ENCODE data around the gene MECR.
A peak's percentile ranks its signal among the peaks of the same experiment; 100 is the strongest.

Gene MECR, protein sequence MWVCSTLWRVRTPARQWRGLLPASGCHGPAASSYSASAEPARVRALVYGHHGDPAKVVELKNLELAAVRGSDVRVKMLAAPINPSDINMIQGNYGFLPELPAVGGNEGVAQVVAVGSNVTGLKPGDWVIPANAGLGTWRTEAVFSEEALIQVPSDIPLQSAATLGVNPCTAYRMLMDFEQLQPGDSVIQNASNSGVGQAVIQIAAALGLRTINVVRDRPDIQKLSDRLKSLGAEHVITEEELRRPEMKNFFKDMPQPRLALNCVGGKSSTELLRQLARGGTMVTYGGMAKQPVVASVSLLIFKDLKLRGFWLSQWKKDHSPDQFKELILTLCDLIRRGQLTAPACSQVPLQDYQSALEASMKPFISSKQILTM

DNA sequence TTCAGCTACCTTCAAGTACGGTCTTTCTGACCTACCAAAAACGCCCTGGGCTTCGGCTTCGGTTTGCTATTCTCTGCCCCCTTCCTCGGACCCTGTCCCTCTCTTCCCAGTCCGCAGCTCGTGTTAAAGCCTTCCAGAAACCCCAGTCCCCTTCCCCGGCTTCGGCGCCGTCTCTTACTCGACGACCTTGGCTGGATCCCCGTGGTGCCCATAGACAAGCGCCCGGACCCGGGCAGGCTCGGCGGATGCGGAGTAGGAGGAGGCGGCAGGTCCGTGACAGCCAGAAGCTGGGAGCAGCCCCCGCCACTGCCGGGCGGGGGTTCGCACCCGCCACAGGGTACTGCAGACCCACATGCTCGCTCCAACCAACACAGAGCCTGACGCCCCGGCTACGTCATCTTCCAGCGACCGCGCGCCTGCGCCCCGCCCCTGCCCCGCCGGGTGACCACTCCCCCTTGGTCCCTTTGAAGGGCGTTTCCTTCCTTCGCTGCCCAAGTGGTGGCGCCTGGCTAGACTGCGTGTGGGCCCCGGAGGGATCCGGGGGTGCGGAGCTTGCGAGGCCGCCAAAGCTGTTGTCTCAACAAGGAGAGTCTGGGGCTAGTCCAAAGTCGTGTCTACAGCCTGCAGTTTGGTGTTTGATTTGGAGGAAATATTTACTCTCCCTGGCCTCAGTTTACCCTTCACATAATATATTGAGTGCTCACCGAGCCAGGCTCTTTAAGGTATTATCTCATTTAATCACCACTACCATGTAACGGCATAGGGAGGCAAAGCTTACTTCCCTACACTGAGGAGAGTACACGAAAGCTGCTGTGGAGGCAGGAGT, at the start of gene MECR:
TSS of gene MECR (minus strand) at position 382 of the 826 bp plus-strand sequence. CDS start at position 354, 28 bp downstream.
- peak; percentile 64 to 97 (median 90) for DNase-seq

DNA sequence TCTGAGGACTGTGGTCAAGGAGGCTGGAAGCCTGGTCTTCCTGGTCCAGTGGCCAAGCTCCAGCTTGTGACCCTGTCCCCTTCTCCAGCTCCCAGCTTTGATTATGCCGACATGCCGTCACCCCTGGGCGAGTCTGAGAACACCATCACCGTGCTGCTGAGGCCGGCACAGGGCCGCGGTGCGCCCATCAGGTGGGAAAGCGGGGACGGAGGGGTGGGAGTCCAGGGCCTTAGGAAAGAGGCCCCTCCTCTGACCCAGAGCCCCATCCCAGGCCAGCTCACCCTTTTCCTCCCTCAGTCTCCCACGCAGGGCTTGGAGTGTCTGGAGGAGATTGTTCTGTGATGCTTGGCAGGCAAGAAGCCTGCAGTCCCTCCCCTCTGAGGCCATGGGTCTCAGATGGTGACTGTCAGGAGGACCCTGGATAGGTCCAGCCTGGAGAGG, 49.2 kb upstream of the MECR start:
- DNase-seq, result no peak

DNA sequence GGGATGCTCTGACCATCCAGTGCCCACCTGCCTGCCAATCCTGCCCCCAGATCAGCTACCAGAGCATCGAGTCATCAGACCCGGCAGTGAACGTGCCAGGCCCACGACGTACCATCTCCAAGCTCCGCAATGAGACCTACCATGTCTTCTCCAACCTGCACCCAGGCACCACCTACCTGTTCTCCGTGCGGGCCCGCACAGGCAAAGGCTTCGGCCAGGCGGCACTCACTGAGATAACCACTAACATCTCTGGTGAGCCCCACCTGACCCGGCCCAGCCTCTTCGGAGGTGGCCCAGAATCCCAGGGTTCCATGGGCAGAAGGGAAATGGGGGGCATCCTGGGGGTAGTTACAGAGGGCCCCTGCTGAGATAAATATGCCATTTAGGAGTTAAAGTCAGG, 48.7 kb upstream of the MECR start:
- DNase-seq, result no peak

DNA sequence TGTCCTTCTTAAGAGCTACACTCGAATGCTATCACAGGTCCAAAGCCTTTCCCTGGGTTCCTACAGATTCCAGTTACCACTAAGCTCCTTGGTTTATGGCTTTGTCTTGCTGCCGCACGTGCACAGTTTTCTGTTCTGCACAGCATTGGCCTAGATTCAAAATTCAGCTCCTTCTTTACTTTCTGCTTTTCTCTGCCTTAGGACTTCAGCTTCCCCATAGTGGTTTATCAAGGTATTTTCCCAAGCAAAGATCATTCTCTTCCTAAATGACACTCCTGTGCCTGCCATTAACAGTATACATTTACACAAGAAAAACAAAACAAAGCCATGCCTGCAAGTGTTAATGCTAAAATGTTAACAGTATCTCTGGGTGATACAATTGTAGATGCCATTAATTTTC, 47.4 kb upstream of the MECR start:
- no peak for DNase-seq

DNA sequence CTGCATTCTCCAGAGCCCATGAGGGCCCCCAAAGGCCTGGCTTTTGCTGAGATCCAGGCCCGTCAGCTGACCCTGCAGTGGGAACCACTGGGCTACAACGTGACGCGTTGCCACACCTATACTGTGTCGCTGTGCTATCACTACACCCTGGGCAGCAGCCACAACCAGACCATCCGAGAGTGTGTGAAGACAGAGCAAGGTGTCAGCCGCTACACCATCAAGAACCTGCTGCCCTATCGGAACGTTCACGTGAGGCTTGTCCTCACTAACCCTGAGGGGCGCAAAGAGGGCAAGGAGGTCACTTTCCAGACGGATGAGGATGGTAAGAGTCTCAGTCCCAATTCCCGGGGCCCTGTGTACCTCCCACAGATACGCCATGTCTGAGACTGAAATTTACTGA, 44.7 kb upstream of the MECR start:
- no peak for DNase-seq

DNA sequence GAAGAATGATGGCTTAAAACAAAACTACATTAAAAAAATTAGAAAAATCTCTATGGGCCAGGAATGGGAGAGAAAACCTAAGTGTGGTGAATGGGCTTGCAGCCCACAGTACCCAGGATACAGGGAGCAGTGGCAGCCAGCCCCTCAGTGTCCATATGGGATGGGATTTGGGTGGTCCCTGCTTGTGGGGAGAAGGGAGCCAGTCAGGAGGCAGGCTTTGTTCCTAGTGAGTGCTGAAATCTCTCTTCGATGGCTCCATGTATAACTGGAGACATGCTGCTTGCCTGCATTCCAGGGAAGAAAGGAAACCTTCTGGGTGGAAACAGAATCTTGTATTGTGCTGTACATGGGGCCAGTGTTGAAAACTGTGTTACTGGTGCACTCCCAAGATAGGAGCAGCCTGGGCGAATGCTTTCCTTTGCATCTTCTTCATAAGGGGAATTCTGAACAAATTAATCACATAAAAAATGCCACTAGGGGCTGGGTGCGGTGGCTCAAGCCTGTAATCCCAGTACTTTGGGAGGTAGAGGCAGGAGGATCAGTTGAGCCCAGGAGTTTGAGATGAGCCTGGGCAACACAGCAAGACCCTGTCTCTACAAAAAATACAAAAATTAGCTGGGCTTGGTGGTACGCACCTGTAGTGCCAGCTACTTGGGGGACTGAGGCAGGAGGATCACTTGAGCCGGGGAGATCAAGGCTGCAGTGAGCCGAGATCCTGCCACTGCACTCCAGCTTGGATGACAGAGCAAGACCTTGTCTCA, 41.6 kb upstream of the MECR start:
- no peak for DNase-seq

DNA sequence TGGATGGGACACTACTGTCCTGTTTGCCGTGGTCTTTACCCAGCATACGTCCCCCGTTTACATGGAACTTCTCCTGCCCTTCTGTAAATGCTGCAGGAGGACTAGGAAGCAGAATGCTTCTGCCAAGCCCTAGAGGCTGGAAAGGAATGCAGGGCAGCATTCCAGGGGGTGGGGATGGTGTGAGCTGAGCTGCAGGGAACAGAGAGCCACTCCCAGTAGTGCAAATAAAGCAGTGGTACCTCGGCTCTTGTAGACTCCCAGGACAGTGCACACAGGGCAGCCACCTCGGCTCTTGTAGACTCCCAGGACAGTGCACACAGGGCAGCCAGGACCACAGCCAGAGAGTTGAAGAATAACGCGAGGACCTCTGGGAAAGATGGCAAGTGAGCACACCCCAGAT, 41.0 kb upstream of the MECR start:
- DNase-seq, result peak in 1 of 58 donors; percentile 9

DNA sequence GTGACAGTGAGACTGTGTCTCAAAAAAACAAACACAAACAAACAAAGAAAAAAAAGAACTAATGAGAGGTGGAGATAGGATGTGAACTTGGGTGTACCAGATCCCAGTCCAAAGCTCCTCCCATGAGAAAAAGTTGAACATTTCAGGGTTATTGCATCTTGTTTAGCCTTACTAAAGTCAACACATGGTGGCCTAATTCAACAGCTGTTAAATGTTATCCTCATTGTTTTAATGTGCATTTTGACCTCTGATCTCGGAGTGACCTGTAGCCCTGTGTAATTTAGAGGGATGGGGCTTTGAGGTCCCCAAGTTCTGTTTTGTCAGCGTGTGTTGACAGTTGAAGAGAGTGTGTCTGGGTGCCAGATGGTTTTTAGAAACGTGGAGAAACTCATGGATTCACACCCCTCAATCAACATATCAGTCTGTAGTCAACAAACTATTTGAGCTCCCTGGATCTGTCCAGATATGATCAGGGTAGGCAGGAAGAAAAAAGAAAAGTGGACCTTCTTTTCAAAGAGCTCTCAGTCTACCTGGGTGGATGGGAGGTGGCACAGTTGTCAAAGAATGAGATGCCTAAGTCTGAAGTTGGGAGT, 40.3 kb upstream of the MECR start:
- DNase-seq, result no peak

DNA sequence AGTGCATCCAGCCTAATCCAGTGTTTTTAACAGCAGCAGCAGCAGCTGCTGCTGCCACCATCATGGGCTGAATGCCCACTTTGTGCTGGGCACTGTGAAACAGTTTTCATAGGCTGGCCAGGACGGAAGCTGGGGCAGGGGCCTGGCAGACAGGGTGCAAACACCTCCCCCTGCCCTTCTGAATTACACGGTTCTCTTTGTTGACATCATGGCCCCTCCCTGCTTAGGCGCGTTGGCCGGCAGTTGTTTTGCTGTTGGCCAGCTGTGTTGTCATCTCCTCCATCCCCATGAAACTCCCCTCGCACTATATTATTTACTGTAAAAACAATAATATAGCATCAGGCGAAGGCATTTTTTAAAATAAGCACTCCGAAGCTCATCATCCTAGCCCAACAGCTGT, 38.6 kb upstream of the MECR start:
- peak in 37 of 58 donors; percentile 5 to 80 (median 45) for DNase-seq

DNA sequence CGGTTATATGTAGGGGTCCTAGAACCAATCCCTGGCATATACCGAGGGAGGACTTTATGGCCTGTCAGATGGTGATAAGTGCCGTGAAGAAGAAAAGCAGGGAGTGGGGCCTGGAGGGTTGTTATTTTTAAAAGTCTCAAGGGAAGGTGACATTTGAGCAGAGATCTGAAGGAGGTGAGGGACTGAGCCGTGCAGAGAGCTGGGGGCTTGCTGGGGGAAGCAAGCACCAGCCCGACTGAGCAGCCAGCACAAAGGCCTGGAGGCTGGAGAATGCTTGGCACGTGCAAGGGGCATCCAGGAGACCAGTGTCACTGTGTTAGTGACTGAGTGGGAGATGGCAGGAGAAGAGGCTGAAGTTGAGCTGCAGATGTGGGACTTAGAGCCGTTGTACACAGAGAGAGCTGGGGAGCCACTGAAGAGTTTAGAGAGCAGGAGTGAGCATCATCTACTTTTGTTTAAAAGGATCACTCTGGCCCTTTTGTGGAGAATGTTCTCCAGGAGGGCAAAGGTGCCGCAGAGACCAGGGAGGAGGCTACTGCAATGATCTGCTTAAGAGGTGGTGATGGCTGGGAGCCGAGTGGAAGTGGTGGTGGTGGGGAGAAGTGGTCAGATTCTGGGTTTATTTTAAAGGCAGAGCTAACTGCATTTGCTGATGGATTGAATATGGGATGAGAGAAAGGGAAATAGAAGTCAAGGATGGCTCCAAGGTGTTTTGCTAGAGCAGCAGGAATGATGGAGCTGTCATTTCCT, 36.8 kb upstream of the MECR start:
- no peak for DNase-seq

DNA sequence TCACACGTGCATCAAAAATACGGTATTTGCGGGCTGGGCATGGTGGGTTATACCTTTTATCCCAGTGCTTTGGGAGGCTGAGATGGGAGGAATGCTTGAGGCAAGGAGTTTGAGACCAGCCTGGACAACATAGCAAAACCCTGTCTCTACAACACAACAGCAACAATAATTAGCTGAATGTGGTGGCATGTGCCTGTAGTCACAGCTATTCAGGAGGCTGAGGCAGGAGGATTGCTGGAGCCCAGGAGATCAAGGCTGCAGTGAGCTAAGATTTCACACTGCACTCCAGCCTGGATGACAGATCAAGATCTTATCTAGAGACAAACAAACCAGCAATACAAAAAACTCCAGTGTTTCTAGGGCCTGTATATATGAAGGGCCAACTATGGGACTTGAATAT, 36.2 kb upstream of the MECR start:
- no peak for DNase-seq

DNA sequence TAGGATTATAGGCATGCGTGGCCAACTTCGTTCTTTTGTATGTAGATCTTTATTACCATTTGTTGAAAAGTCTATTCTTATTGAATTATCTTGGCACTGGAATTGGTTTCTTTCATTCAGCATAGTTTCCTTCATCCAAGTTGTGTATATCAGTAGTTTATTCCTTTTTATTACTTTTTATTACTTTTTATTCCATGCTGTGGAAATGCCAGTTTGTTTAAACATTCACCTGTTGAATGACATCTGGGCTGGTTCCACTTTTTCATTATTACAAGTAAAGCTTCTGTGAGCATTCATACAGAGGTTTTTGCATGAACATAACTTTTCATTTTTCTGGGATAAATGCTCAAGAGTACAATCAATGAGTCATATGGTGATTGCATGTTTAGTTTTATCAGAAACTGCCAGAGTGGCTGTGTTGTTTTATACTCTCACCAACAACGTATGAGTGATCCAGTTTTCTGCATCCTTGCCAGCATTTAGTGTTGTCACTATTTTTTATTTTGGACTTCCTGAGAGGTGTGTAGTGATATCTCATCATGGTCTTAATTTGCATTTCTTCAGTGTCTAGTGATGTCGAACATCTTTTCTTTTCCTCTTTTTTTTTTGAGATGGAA, 34.1 kb upstream of the MECR start:
- no peak for DNase-seq

DNA sequence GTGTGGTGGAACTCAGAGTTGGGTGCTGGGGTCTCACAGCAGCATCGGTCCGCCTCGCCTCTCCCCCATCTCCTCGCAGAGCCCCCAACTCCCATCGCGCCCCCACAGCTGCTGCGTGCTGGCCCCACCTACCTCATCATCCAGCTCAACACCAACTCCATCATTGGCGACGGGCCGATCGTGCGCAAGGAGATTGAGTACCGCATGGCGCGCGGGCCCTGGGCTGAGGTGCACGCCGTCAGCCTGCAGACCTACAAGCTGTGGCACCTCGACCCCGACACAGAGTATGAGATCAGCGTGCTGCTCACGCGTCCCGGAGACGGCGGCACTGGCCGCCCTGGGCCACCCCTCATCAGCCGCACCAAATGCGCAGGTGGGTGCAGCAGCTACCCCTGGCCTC, 29.8 kb upstream of the MECR start:
- DNase-seq, result peak in 1 of 58 donors; percentile 13

DNA sequence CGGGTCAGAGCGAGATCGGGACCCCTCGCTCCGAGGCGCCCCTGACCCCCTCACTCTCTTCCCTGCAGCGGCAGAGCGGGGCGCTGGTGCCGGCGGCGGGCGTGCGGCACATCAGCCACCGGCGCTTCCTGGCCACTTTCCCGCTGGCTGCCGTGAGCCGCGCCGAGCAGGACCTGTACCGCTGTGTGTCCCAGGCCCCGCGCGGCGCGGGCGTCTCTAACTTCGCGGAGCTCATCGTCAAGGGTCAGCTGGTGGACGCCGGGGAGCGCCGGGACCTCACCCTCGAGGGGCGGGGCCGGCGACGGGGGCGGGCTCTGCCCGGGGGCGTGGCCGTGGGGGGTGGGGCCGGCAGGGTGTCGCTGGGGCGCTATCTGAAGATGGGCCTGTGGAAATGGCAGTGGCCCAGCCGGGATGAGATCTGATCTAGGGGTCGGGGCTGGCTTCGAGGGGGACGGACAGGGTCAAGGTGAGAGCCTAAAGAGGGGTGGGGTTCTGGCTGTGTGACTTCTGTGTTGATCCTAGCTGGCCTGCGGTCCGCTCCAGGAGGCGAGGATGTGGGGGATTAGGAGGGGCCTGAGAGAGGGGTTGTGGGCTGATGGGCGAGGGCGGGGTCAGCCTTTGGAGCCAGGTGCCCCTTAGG, 29.2 kb upstream of the MECR start:
- DNase-seq, result peak in 15 of 58 donors; percentile 8 to 66 (median 29)

DNA sequence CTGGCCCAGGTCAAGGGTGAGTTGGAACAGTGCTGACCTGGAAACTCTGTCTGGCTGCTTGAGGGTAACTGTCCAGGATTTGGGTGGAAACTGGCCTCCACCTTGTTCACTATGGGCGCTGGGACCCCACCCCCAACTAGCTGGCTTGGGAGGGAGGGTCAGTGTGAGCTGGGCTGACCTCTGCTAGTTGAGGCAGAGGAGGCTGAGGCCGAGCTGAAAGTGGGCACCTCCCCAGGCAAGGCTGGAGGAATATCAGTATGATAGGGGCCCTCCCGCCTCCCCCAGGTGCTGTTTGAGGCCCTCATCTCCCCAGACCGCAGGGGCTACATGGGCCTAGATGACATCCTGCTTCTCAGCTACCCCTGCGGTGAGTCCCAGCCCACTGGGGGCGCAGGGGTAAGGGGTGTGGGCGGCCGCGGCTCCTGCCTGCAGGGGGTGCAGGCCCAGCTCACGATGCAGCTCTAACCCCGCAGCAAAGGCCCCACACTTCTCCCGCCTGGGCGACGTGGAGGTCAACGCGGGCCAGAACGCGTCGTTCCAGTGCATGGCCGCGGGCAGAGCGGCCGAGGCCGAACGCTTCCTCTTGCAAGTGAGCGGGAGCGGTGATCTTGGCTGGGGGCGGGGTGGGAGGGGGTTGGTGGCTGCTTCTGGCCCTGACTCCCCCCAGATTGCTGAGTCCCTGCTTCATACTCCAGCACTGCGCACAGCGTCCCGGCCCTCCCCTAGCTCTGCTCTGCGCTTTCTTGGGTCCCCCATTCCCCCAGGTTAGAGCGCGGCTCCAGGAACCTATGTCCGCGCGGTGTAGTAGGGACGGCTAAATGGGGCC, 28.5 kb upstream of the MECR start:
- DNase-seq, result no peak

DNA sequence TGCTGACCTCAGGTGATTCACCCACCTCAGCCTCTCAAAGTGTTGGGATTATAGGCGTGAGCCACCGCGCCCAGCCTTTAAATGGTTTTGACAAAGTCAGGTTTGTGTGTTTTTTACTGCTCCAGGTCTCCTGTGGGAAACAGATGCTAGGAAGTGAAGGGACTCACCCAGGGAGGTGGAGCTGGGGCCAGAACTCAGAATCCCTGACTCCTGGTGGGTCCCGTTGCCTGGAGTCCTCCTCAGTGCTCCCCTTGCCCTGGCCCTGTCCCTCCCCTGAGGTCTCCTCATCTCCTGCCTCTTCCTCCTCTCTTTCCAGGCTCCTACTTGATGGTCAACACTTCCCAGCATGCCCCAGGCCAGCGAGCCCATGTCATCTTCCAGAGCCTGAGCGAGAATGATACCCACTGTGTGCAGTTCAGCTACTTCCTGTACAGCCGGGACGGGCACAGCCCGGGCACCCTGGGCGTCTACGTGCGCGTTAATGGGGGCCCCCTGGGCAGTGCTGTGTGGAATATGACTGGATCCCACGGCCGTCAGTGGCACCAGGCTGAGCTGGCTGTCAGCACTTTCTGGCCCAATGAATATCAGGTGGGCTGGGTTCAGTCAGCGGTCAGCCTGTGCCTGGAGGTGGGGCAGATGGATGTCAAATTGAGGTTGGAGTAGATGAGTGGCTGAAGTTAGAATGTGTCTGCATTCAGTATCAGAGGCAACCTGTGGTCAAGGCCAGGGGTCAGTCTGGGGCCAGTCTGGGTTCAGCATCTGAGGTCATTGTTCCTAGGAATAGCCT, 27.6 kb upstream of the MECR start:
- no peak for DNase-seq

DNA sequence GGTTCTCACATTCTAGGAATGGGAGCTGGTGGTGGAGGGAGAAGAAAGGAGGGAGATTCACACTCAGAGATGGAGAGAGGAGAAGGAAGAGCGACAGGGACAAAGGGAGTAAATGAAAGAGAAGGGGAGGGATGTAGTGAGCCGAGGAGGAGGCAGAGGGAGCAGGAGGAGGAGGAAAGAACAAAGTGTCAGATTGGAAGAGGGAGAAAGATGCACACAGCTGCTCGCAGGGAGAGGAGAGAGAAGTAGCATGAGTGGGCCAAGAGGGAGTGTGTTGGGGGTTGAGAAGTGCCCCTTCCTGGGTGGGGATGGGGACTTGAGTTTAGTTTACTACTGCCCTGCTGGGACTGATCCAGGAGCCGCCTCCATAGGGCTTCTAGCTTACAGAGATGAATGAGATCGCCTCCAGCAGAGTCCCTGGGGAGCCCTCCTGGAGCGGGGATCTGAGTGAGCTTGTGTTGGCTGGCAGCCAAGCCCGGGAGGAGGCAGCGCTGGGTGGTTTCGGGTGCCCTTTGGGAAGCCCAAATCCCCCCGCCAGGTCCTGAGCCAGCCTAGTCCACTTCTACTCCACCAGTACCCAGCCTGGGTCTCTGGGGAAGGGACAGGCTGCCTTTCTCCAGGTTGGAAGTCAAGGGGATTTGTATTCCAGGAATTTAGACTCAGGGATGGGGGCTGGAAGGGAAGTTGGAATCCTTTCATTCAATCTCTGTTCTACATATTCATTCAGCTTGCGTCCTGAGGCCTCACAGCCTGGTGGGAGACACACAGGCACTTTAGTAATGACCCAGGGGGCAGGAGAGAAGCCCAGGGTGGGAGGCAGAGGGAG, 26.5 kb upstream of the MECR start:
- DNase-seq, result peak in 2 of 58 donors; percentile 5 to 16
